ENCODE data around the gene CSNK2A1.
A peak's percentile ranks its signal among the peaks of the same experiment; 100 is the strongest.

CSNK2A1 gene

DNA sequence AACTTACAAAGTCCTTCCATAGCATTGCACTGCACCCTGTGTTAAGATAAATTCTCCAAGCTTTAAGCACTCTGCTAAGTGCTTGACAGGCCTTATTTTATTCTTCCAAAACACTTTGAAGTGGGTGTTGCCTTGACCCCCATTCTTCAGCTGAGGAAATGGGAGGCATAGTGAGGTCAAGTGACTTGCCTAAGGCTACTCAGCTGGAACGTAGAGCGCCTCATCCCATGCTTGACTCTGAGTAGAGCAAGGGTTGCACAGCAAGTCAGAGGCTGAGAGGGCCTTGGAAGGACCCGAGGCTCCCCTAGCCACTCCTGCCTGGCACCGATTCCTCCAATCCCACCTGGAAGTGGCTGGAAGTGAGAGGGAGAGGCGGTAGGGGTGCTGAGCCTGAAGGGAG lies 19.6 kb upstream of the CSNK2A1 start:
- DNase-seq = no peak

DNA sequence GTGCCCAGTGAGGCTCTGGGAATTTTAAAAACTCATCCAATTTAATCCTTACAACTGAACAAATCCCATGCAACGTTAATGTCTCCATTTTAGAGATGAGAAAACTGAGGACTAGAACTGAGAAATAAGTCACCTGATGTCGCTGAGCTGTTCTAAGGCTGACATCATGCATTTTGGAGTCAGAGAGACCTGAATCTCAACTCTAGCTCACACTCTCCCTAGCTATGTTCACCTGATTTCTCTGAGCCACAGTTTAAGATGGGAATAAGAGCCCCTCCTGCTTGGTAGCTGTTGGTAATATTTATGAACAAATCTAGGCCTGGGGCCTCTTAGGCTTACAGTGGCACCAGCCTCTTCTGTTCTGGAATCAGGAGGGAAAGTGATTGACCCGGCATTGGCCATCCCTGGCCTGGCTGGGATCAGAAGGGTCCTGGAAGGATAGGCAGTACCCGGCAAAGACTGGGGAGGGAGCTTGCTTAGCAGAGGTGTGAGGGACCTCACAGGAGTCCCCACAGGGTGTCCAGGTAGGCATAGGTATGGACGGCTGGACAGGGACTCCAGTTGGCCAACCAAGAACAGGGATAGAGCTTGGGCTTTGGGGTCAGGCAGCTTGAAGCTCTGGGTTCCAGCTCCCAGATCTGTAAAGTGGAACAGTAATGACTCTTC lies 18.8 kb upstream of the CSNK2A1 start:
- DNase-seq = no peak

DNA sequence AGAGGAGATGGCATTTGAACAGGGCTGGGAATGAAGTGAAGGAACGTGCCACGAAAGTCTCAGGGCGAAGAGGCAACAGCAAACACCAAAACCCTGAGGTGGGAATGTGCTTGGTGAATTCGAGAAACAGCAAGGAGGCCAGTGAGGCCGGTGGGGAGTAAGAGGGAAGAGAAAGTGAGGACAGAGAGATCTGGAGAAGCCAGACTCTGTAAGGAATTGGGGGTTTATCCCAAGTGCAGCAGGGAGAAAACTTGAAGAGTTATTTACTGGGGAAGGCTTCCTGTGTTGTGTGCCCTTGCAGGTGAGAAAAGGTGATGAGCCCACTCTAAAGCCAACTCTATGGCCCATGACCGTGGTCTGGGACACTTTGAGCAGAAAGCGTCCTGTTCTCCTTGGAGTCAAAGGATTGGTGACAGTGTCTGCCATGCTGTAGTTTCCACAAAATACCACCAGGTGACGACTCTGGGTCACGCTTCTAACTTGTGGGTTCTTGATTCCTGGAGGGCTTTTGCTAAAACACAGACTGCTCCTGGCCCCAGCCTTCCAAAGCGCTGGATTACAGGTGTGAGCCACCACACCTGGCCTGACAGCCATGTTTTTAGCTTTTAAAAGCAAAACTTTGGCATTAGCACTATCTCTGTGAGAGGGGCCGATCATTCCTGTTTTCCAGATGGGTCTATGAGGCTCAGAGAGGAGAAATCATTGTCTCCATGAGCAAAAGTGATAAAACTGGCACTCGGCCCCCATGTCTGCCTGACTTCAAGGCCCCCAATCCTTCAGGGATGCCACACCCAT lies 18.0 kb upstream of the CSNK2A1 start:
- peak; percentile 69 for DNase-seq

DNA sequence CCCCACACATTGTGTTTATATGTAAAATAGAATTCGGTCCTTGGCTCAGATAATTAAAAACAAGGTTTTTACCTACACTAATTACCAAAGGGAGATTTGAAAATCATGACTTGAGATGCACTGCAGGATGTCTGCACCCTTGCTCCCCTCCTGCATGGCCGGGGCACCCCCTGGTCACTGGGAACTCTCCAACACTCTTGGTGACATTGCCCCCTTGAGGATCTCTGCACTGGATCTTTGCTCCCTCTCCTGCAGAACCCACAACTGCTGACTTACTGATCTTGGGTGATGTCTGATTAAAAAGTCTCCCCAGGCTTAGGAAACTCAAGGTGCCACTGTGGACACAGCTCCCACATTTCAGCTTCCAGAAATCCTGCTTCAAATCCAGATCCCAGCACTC lies 17.1 kb upstream of the CSNK2A1 start:
- DNase-seq = no peak

DNA sequence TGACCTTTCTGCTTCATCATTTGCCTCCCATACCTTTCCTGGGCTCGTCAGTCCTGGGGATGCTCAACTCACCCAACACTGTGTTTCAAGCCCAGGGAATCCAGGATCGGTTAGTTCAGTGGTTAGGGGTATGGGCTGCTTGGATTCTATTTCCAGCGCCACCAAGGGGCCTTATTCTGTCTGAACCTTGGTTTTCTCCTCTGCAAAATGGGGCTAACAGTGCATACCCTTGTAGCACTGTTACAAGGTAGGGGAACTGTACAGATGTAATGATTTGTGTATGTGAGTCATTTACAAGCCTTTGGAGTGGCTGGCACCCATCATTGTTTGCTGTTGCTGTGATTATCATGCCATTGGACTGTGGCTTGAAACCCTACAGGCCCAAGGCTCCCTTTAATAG lies 14.5 kb upstream of the CSNK2A1 start:
- no peak for DNase-seq

DNA sequence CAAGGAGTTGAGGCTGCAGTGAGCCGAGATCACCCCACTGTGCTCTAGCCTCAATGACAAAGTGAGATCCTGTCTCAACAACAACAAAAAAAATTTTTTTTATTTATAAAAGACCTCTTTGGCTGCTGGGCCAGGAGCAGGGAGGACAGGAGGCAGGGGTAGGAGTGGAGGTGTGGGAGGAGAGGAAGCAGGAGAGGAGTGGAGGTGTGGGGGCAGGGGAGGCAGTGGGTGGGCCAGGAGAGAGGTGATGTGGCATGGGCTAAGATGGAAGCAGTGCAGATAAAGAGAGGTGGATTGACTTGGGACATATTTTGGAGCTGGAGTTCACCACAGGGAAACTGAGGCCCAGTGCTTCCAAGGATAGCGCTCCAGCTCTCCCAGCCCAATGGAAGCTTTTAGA lies 13.4 kb upstream of the CSNK2A1 start:
- DNase-seq = no peak

DNA sequence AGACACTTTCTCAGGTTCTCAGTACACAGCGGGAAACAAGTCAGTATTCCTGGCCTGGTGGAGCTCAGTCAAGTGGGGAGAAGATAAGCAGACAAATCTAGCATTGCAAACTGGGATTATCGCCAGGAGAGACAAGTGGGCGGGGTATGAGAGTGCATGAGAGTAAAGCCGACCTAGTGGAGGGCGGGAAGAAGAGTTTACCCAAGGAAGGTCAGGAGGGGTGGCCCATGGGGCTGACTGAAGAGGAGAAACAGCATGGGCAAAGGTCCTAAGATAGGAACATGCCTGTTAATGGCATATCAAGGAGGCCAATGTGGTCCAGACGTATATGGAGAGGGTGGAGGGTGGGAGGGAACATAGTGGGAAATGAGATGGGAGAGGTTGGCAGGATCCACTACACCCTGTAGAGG lies 12.4 kb upstream of the CSNK2A1 start:
- DNase-seq = peak; percentile 25

DNA sequence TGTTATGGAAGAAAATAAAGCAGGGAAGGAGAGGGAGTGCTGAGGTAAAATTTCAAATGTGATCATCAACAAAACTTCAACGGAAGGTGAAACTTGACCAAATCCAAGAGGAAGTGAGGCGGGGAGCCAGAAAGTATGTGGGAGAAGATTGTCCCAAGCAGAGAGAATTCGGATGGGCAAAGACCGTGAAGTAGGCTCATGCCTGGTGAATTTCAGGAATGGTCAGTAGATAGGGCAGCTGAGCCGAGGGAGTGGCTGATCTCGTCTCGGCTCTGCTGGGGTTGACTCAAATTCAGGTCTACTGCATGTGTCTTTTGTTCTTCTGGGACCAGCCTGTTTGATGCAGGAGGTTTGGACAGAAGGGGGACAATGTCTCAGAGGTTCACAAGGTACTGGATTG lies 7.0 kb upstream of the CSNK2A1 start:
- DNase-seq = no peak

DNA sequence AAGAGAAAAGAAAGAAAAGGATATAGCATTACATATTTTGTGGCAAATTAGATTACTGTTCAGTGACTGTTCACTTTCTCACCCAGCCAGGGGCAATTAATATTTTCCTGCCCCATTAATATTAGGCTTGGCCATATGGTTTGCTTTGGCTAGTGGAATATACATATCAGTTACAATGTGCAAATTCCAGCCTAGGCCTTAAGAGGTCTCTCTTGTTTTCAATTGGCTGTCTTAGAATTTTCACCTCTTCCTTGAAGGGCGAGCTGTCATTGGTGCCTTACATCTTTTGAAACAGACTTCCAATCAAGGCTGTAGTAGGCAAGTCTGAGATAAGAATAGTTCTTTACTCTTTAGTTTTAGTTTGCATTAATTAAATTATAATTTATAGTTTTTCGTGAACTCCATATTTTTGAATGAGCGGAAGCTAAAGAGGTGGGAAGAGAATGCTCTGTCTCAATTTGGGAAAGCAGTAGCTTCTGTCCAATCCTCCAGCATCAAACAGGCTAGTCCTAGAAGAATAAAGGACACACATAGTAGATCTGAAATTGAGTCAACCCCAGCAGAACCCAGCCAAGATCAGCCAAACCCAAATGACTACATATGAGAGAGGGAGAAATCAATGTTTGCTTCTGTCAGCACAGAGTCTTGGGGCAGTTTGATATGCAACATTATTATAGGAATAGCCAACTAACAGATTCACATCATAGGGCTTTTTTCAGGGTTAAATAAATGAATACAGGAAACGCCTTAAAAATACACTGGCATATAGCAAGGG lies 6.3 kb upstream of the CSNK2A1 start:
- no peak for DNase-seq

DNA sequence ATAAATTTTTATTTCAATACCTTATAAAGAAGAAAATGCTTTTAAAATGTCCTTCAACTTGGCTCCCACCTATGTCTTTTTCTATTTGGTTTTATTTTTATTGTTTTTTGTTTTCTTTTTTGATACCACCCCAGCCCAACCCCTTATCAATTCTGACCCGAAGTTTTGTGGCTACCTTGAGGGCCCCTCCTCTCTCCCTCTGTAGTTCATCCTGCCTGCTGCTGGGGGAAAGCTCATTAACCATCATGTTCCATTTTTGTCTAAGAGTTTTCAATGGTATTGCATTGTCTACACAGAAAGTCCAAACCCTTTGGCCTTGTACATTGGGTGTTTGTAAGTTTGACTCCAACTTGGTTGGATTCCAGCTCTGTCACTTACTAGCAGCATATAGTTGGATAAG lies 5.3 kb upstream of the CSNK2A1 start:
- DNase-seq = no peak

DNA sequence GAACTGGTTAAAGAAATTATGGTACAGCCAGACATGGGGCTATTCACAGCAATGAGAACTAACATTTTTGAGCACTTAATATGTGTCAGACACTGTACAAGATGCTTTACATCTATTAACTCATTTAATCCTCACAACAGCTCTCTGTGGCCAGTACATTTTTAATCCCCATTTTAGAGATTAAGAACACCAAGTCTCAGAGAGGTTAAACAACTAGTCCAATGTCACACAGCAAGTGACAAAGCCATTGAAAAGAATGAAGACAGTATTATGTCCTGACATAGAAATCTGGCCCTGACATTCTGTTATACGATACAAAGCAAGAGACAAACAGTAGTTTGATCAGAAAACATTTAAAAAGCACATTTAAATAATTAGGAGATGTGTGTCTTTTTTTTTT lies 3.8 kb upstream of the CSNK2A1 start:
- no peak for DNase-seq

DNA sequence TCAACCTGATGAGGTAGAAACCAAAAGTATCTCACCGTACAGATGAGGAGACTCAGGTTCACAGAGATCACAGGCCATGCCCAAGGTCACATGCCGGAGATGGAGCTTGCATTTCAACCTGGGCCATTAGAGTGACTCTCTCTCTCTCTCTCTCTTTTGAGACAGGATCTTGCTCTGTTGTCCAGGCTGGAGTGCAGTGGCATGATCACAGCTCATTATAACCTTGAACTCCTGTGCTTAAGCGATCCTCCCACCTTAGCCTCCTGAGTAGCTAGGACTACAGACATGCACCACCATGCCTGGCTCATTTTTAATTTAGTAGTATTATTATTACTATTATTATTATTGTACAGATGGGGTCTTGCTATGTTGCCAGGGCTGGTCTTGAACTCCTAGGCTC lies 2.8 kb upstream of the CSNK2A1 start:
- DNase-seq = no peak

DNA sequence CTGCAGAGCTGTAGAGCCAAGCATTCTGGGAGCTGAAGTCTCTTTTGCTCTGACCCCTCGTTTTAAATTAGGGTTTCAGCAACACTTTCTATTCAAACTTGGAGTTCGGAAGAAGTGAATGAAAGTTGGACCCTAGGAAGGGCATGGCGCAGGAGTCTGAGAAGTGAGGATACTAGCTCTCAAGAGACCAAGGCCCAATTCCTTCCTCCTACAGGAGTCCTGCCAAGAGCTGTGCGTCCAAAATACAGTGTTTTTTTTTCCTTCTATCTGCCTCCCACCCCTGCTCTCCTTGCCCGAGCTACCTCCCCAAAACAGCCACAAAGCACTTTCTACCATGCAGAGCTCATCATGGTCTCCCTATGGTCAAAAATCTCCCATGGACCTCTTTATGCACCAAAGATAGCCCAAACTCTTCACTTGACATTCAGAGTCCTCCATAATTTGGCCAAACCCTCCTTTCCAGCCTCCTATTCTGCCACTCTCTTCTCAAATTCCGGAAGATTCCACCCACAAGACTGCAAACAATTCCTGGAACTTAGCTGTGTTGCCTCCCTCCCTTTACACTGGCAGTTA lies 649 bp upstream of the CSNK2A1 start:
- no peak for DNase-seq

DNA sequence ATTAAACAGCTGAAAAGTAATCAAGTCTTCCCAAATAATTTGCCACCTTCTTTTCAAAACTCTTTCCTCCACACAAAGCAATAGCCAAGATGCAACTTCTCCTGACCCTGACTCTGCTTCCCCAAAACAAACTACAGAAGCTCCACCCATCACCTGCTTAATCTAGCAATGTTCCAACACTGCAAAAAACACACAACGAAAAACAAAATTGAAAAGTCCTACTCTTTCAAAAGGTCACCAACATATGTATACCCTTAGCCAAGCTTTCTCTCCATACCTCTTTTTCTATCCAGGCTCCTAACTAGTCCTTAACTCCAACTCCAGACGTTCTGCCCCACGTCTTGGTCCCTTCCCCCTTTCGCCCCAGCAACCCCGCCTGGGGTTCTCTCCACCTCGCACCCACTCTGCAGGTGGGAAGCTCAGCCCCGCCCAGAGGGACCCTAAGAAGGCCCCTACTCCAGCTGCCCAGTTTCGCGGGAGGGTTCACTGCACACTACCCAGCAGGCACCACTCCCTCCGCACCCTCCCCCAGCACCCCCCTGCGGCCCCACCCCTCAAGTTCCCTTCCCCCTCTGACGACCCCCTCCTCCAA lies 717 bp downstream of the CSNK2A1 start:
- no peak for DNase-seq

DNA sequence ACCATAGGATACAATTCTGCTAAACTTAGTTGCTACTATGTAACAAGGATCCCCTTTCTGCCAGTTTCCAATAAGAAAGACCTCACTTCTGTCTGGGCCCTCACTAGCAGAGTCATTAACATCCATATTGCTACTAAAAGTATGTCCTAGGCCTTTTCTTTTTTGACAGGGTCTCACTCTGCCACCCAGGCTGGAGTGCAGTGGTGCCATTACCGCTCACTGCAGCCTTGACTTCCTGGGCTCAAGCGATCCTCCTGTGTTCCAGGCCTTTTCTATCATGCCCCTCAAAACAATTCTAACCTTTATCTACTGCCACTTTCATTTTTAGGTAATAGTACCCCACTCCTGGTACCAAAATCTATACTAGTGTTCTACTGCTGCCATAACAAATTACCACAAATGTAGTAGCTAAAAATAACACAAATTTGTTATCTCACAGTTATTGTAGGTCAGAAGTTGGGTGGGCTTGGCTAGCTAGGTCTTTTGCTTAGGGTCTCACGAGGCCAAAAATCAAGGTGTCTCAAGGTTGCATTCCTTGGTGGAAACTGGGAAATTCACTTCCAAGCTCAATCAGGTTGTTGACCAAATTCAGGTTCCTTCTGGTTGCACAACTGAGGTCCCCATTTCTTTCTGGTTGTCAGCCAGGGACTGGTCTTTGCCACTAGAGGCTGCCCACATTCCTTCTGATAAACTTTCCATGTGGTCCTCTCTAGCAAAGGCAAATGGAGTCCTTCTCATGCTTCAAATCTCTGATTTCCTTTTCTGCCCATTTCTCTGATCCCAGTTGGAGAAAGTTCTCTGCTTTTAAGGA lies 3.0 kb downstream of the CSNK2A1 start:
- no peak for DNase-seq

DNA sequence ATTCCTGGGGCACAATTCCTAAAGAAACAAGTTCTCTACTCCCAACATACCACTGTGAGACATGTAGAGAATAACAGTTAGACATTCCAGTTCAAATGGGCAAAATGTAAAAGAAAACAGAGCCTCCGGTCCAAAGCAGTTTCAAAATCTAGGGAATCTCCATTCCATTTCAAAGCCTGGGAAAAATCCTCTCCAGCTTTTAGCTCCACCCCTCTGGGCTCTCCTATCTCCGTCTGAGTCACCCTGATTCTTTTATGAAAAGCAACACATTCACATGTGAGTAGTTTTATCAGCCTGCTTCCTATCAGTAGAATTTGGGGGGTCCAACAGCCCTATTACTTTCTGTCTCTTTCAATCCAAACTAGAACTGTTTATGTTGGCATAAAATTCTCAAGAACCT lies 3.7 kb downstream of the CSNK2A1 start:
- peak; percentile 71 for DNase-seq

DNA sequence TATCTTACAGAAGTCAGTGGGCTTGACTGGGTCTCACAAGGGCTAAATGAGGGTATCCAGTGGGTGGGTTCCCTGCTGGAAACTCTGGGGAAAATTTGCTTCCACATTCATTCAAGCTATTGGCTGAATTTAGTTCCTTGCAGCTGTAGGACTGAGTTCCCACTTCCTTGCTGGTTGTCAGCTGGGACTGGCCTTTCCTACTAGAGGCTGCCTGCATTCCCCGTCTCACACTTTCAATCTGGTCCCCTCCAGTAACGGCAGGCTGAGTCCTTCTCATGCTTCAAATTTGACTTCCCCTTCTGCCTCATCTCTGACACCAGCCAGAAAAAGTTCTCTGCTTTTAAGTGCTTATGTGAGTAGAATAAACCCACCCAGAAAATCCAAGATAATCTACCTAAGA lies 4.4 kb downstream of the CSNK2A1 start:
- DNase-seq = no peak

DNA sequence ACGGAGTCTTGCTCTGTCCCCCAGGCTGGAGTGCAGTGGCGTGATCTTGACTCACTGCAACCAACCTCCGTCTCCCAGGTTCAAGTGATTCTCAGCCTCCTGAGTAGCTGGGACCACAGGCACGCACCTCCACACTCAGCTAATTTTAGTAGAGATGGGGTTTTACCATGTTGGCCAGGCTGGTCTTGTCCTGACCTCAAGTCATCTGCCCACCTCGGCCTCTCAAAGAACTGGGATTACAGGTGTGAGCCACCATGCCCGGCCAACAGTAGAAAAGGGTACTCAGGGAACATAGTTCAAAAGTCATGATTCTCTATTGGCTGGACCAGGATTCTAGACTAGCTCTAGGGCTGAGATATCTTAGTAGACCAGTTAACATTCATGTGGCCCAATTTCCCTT lies 5.6 kb downstream of the CSNK2A1 start:
- no peak for DNase-seq

DNA sequence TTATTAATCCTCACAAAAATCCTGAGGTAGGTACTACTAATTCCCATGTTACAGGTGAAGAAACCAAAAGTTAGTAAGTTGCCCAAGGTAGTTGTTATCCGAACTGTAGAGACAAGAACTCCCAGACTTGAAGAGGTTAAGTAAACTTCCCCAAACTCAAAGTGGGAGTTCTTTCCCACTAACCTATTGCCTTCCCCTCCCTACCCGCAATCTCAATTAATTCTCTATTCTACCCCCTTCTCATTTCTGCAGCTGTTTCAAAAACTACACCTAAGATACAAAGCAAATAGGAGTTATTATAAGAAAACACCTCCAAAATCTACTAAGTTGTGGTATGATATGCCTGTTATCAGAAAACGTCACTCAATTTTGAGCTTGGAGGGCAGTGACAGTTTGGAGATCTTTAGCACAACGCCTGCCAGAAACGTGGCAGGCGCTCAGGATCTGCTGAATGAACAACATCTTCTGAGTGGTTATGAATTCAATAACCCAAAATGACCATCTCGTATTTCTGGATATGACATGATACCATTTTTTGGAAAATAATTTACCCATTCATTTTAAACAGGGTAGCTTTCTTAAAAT lies 7.1 kb downstream of the CSNK2A1 start:
- no peak for DNase-seq

DNA sequence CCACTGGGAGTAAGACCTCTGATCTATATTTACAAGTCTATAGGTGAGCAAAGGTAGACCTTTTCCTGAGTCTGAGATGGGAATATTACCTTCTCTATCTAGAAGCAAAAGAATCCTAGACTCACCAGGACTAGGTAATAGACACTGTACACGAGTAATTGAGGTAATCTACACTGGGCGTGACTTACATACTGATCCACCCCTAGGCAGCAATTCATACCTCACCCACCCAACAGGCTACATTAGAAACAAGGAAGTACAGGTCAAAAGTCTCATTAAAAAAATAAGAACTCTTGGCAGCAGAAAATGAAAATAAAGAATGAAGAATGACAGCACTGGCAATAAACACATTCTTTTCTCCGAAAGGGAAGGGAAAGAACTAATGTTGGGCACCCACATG lies 7.6 kb downstream of the CSNK2A1 start:
- no peak for DNase-seq

DNA sequence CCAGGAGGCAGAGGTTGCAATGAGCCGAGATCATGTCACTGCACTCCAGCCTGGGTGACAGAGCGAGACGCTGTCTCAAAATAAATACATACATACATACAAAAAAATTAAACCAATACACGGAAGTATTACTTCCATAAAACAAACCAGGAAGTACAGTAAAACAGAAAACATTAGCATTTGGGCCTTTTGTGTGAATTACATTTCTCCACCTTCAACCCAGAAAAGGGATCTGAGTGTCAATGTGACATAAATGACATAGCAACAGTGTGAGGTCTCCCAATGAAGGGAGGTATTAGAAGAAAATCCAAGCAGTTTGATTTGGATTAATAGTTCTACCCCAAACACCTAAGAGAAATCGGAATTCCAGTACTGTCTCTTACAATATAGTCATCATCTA lies 10.1 kb downstream of the CSNK2A1 start:
- DNase-seq = no peak

DNA sequence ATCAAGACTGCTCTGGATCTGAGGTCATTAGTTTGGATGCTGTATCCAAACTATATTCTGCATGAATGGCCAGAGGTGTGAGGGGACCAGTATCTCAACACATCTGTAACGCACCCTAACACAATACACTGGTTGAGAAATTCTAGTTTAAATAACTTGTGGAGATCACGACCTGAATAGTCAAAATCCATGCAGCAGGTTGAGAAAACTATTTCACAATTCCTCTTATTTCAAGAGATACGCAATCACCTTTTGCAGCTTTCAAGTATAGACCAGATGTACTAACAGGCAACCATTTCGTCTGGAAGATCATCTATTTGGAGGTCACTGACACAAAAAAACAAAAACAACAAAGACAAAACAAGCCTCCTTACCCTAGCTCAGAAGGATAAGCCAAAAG lies 11.1 kb downstream of the CSNK2A1 start:
- no peak for DNase-seq

All from EL (cell line).